ENCODE data around the gene GPATCH11.

GPATCH11 gene

DNA sequence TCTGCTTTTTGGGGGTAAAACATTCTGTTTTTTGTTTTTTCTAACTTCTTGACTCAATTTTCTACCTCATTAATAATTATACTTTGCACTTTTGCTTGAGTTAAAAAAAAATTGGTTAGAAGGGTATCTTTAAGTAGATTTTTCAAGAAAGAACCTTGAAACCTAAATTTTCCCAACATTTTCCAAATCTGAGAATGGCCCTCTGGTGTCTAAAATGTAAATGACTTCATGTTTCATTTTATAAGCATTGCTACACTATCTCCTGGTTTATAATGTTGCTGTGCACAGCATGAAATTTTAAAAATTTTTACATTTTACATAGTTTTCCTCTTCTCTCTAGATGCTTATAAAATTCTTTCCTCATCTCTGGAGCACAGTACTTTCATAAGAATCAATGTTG, 58.2 kb downstream of the GPATCH11 start:
- no peak overlapping the region for H3K27ac Mint-ChIP-seq
- H3K4me1 Mint-ChIP-seq (ENCODE audit: low read depth) = no peaks in the 10 kb centered on the region
- H3K36me3 Mint-ChIP-seq (ENCODE audit: low read depth) = peaks cover 60% of the 10 kb centered on the region
- H3K9me3 Mint-ChIP-seq = no peaks in the 10 kb centered on the region
- no peaks in the 10 kb centered on the region for H3K27me3 Mint-ChIP-seq
- no peak overlapping the region for H3K4me3 Mint-ChIP-seq

DNA sequence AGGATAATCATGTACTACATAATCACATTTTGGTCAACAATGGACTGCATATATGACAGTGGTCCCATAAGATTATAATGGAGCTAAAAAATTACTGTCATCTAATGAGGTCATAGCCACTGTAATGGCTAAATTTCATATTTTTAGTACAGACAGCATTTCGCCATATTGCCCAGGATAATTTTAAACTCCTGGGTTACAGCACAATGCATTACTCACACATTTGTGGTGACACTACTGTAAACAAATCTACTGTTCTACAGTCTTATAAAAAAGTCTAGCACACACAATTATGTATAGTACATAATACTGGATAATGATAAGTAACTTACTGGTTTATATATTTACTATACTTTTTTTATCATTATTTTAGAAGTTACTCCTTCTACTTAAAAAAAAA, 59.7 kb downstream of the GPATCH11 start:
- Mint-ChIP-seq H3K9me3 (no peaks in the 10 kb centered on the region), H3K27me3 (no peaks in the 10 kb centered on the region), H3K4me3 (no peak overlapping the region), H3K27ac (no peak overlapping the region), H3K36me3 (ENCODE audit: low read depth) (peaks cover 63% of the 10 kb centered on the region), H3K4me1 (ENCODE audit: low read depth) (peaks cover 1% of the 10 kb centered on the region)

- Mint-ChIP-seq H3K27me3 (no peaks in the 10 kb centered on the region), H3K4me1 (ENCODE audit: low read depth) (peaks cover 17% of the 10 kb centered on the region), H3K9me3 (no peaks in the 10 kb centered on the region), H3K27ac (no peak overlapping the region), H3K36me3 (ENCODE audit: low read depth) (peaks cover 54% of the 10 kb centered on the region), H3K4me3 (no peak overlapping the region)
Measured at GRCh38 chr2:37146062-37146461, 61.7 kb downstream of the GPATCH11 start.

DNA sequence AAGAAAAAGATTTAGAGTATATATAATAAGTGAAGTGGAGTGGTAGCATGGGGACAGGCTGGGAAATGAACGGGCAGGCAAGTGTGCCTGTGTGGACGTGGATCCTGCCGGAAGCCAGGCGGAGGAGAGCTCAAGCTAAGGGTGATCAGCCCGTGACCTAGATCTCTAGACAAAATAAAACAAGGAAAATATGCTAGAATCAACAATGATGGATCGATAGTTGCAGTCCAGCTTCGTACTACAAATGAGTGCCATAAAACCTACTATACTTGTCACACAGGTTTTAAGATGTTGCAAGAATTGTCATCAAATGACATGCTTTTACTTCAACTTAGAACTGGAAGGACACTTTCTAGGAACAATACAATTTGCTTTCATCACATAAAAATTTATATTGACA, 64.0 kb downstream of the GPATCH11 start:
- peaks cover 61% of the 10 kb centered on the region for H3K36me3 Mint-ChIP-seq (ENCODE audit: low read depth)
- H3K4me1 Mint-ChIP-seq (ENCODE audit: low read depth) = peaks cover 36% of the 10 kb centered on the region
- H3K27me3 Mint-ChIP-seq = no peaks in the 10 kb centered on the region
- H3K9me3 Mint-ChIP-seq = no peaks in the 10 kb centered on the region
- H3K27ac Mint-ChIP-seq = no peak overlapping the region
- H3K4me3 Mint-ChIP-seq = no peak overlapping the region

Measured in stimulated activated naive CD8-positive, alpha-beta T cell treated with anti-CD3 and anti-CD28 coated beads, Interleukin-15, Interleukin-2, amounts not matched to agents 100 ng/mL and 50 ng/mL, for 24 hours (primary cell).